HepG2 (cell line): ENCODE results near the gene PRKACA. TPM values are rescaled to one million over a fixed set of nuclear protein-coding genes. Genes with fewer than 3 reads are reported as not detected.

ENCODE experiments used
- CEBPB ChIP-seq: IDR thresholded peaks from 2 replicates; pipeline ENCODE4 v1.6.1; 2011; ENCODE audit warnings: low read depth, low read length, improper control_type of control experiment, borderline replicate concordance
- FOXC1 ChIP-seq: sonication (generic); formaldehyde crosslinking; IDR thresholded peaks from 2 replicates; pipeline ENCODE4 v1.8.0; 2022; ENCODE audit warnings: mild to moderate bottlenecking, missing genetic modification reagents, borderline replicate concordance
- GMEB2 ChIP-seq: IDR thresholded peaks from 2 replicates; pipeline ENCODE4 v1.6.1; 2016; ENCODE audit warnings: missing biosample characterization, missing genetic modification reagents, low read depth
- HCFC1 ChIP-seq: fragments of 150-350 bp; IDR thresholded peaks from 2 replicates; pipeline ENCODE4 v1.6.1; 2014; ENCODE audit warnings: low read depth, low read length
- HMG20B ChIP-seq: conservative IDR thresholded peaks from 2 replicates; pipeline ENCODE4 v1.6.1; 2016; ENCODE audit warnings: missing genetic modification reagents, missing compliant biosample characterization
- MTA3 ChIP-seq: sonication (generic); formaldehyde crosslinking; IDR thresholded peaks from 2 replicates; pipeline ENCODE4 v1.4.0; 2020; ENCODE audit warnings: missing genetic modification reagents
- NPAS2 ChIP-seq: sonication (generic); formaldehyde crosslinking; IDR thresholded peaks from 2 replicates; pipeline ENCODE4 v1.8.0; 2022; ENCODE audit warnings: mild to moderate bottlenecking, missing genetic modification reagents, borderline replicate concordance
- RAD21 ChIP-seq: fragments of 450-650 bp; formaldehyde crosslinking; IDR thresholded peaks from 2 replicates; pipeline ENCODE4 v1.5.0; 2020; ENCODE audit warnings: mild to moderate bottlenecking
- RFX3 ChIP-seq: IDR thresholded peaks from 2 replicates; pipeline ENCODE4 v1.6.1; 2016; ENCODE audit warnings: missing biosample characterization, missing genetic modification reagents
- SETDB1 ChIP-seq: sonication (generic); formaldehyde crosslinking; IDR thresholded peaks from 2 replicates; pipeline ENCODE4 v1.5.1; 2020; ENCODE audit warnings: missing genetic modification reagents, mild to moderate bottlenecking, borderline replicate concordance
- ZBTB7A ChIP-seq: sonication (generic); formaldehyde crosslinking; IDR thresholded peaks from 2 replicates; pipeline ENCODE4 v1.8.0; 2022; ENCODE audit warnings: mild to moderate bottlenecking, missing genetic modification reagents
- ZNF136 ChIP-seq: sonication (generic); formaldehyde crosslinking; IDR thresholded peaks from 2 replicates; pipeline ENCODE4 v1.8.1; 2022; ENCODE audit warnings: low read depth, mild to moderate bottlenecking, moderate library complexity, missing genetic modification reagents
- ZNF329 ChIP-seq: sonication (generic); formaldehyde crosslinking; IDR thresholded peaks from 2 replicates; pipeline ENCODE4 v1.9.0; 2021; ENCODE audit warnings: low read depth, mild to moderate bottlenecking, missing genetic modification reagents
- ZNF616 ChIP-seq: sonication (generic); formaldehyde crosslinking; IDR thresholded peaks from 2 replicates; pipeline ENCODE4 v1.5.0; 2020; ENCODE audit warnings: low read depth, mild to moderate bottlenecking, missing genetic modification reagents
- ZNF839 ChIP-seq: sonication (generic); formaldehyde crosslinking; IDR thresholded peaks from 2 replicates; pipeline ENCODE4 v1.4.0; 2020; ENCODE audit warnings: missing genetic modification reagents, mild to moderate bottlenecking, borderline replicate concordance
- polyA plus RNA-seq, 8 experiments: library from polyadenylated mRNA; depleted of rRNA in 3 of 8; stranded (reverse) in 7 of 8; unstranded in 1 of 8; fragments of >200 nt; fragmentation: Illumina TruSeq in 4 of 8; extraction: Trizol in 4 of 8; gene quantifications; 2 replicates each; pipeline versions ENCODE4 v1.2.1 to v1.2.3, GENCODE V29; 2011 to 2016; ENCODE audit warnings: low read depth in 4 of 8, missing spikeins in 1 of 8, mixed read lengths in 1 of 8; ENCODE audit not compliant: insufficient read depth in 1 of 8
- total RNA-seq, 5 experiments: library from RNA; depleted of rRNA; stranded (reverse); fragments of >200 nt; fragmentation: Illumina TruSeq; extraction: Trizol; gene quantifications; 2 replicates each; pipeline ENCODE4 v1.2.3, GENCODE V29; 2016; ENCODE audit warnings: low read depth in 1 of 5
- TF ChIP-seq, protein P1 (sequence below): sonication (generic); formaldehyde crosslinking; IDR thresholded peaks from 2 replicates; pipeline ENCODE4 v1.4.0; 2020; ENCODE audit warnings: missing genetic modification reagents
- TF ChIP-seq, protein P2 (sequence below): sonication (generic); formaldehyde crosslinking; IDR thresholded peaks from 2 replicates; pipeline ENCODE4 v1.4.0; 2020; ENCODE audit warnings: low read depth, mild to moderate bottlenecking, missing genetic modification reagents
- TF ChIP-seq, protein P3 (sequence below): sonication (generic); formaldehyde crosslinking; IDR thresholded peaks from 2 replicates; pipeline ENCODE4 v1.4.0; 2020; ENCODE audit warnings: missing genetic modification reagents, borderline replicate concordance
- TF ChIP-seq, protein P4 (sequence below): sonication (generic); formaldehyde crosslinking; IDR thresholded peaks from 2 replicates; pipeline ENCODE4 v1.5.0; 2020; ENCODE audit warnings: missing genetic modification reagents

The PRKACA gene
- total and polyA plus RNA-seq, 2 of the 13 experiments (the other 11 are each of a cell fraction or from before 2014, with no cell fraction given) = 11.0 to 18.2 TPM

- TF ChIP-seq, protein P1, sequence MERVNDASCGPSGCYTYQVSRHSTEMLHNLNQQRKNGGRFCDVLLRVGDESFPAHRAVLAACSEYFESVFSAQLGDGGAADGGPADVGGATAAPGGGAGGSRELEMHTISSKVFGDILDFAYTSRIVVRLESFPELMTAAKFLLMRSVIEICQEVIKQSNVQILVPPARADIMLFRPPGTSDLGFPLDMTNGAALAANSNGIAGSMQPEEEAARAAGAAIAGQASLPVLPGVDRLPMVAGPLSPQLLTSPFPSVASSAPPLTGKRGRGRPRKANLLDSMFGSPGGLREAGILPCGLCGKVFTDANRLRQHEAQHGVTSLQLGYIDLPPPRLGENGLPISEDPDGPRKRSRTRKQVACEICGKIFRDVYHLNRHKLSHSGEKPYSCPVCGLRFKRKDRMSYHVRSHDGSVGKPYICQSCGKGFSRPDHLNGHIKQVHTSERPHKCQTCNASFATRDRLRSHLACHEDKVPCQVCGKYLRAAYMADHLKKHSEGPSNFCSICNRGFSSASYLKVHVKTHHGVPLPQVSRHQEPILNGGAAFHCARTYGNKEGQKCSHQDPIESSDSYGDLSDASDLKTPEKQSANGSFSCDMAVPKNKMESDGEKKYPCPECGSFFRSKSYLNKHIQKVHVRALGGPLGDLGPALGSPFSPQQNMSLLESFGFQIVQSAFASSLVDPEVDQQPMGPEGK (CRISPR knock-in tag) = peak; percentile 19; the same call in 1 of the 2 replicates
- peak; percentile 59 for TF ChIP-seq RAD21 (CRISPR knock-in tag)
- TF ChIP-seq, protein P2, sequence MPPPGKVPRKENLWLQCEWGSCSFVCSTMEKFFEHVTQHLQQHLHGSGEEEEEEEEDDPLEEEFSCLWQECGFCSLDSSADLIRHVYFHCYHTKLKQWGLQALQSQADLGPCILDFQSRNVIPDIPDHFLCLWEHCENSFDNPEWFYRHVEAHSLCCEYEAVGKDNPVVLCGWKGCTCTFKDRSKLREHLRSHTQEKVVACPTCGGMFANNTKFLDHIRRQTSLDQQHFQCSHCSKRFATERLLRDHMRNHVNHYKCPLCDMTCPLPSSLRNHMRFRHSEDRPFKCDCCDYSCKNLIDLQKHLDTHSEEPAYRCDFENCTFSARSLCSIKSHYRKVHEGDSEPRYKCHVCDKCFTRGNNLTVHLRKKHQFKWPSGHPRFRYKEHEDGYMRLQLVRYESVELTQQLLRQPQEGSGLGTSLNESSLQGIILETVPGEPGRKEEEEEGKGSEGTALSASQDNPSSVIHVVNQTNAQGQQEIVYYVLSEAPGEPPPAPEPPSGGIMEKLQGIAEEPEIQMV (CRISPR knock-in tag) = no peak
- no peak for TF ChIP-seq FOXC1 (CRISPR knock-in tag)
- TF ChIP-seq ZNF329 (CRISPR knock-in tag) = no peak
- no peak for TF ChIP-seq ZBTB7A
- TF ChIP-seq, protein P3, sequence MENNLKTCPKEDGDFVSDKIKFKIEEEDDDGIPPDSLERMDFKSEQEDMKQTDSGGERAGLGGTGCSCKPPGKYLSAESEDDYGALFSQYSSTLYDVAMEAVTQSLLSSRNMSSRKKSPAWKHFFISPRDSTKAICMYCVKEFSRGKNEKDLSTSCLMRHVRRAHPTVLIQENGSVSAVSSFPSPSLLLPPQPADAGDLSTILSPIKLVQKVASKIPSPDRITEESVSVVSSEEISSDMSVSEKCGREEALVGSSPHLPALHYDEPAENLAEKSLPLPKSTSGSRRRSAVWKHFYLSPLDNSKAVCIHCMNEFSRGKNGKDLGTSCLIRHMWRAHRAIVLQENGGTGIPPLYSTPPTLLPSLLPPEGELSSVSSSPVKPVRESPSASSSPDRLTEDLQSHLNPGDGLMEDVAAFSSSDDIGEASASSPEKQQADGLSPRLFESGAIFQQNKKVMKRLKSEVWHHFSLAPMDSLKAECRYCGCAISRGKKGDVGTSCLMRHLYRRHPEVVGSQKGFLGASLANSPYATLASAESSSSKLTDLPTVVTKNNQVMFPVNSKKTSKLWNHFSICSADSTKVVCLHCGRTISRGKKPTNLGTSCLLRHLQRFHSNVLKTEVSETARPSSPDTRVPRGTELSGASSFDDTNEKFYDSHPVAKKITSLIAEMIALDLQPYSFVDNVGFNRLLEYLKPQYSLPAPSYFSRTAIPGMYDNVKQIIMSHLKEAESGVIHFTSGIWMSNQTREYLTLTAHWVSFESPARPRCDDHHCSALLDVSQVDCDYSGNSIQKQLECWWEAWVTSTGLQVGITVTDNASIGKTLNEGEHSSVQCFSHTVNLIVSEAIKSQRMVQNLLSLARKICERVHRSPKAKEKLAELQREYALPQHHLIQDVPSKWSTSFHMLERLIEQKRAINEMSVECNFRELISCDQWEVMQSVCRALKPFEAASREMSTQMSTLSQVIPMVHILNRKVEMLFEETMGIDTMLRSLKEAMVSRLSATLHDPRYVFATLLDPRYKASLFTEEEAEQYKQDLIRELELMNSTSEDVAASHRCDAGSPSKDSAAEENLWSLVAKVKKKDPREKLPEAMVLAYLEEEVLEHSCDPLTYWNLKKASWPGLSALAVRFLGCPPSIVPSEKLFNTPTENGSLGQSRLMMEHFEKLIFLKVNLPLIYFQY (CRISPR knock-in tag) = no peak
- no peak for TF ChIP-seq HMG20B (CRISPR knock-in tag)
- TF ChIP-seq ZNF616 (CRISPR knock-in tag) = no peak
- TF ChIP-seq NPAS2 (CRISPR knock-in tag) = no peak
- no peak for TF ChIP-seq ZNF136
- no peak for TF ChIP-seq RFX3
- TF ChIP-seq HCFC1 = no peak
- TF ChIP-seq GMEB2 (CRISPR knock-in tag) = no peak
- no peak for TF ChIP-seq MTA3 (CRISPR knock-in tag)
- no peak for TF ChIP-seq SETDB1 (CRISPR knock-in tag)
- TF ChIP-seq ZNF839 (CRISPR knock-in tag) = no peak
- no peak for TF ChIP-seq CEBPB
- TF ChIP-seq, protein P4, sequence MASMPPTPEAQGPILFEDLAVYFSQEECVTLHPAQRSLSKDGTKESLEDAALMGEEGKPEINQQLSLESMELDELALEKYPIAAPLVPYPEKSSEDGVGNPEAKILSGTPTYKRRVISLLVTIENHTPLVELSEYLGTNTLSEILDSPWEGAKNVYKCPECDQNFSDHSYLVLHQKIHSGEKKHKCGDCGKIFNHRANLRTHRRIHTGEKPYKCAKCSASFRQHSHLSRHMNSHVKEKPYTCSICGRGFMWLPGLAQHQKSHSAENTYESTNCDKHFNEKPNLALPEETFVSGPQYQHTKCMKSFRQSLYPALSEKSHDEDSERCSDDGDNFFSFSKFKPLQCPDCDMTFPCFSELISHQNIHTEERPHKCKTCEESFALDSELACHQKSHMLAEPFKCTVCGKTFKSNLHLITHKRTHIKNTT (CRISPR knock-in tag) = no peak
These were observed 2.7 kb downstream of the PRKACA start (continued) for GRCh38 chr19:14114854-14115253.
